GM10266 (cell line): ENCODE data around the gene AGFG2.

Source experiments
- DNase-seq: peaks from one replicate; pipeline ENCODE4 v3.0.0; 2012; ENCODE audit errors: extremely low spot score
- CTCF ChIP-seq: IDR thresholded peaks from 2 replicates; pipeline ENCODE4 v1.5.1; 2012; ENCODE audit warnings: mild to moderate bottlenecking, low read depth; ENCODE audit not compliant: control insufficient read depth, insufficient read depth; ENCODE audit errors: missing control alignments

Gene AGFG2

GRCh38 chr7:100573691-100574361, 34.8 kb downstream of the AGFG2 start, which contains the start of gene SAP25:
SAP25 (minus strand) TSS chr7:100573900; CDS start chr7:100573742, 158 bp downstream.
- no peak for TF ChIP-seq CTCF
- DNase-seq, result no peak

DNA sequence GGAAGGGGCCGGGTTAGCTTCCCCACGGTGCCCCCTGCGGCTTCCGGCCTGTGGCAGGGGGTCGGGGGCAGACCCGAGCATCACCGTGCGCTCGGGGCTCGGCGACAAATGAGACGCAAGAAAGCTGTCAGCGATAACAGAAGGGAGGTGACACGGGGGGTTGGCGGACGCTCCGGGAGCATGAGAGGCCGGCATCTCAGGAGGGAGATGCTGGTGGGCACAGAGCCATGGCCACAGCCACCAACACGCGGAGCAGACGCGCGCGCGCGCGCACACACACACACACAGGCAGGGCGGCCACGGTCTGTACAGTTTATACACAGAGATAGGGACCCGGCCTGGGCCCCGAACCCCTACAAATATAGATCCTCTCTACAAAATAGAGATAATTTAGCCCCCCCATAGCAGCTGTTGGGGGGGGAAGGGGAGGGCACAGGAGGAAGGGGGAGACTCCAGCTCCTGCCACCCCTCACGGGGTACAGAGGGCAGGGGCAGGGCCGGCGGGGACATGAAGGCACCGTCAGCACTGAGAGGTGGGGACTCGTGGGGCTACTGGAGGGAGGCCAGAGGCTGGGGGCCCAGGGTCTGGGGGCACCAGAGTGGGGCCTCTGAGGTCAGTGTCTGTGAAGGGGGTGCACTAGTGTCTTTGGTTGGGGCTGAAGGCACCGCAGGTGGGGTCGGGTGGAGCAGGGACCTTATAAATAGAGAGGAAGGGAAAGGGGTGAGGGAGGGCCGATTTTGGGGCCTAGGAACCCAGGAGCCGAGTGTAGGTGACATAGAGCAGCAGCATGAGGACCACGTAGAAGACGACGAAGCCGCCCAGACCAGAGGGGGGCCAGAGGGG, 35.6 kb downstream of the AGFG2 start:
- DNase-seq, result no peak
- no peak for TF ChIP-seq CTCF

GRCh38 chr7:100575206-100575631, 36.2 kb downstream of the AGFG2 start:
- TF ChIP-seq CTCF, result no peak
- no peak for DNase-seq

DNA sequence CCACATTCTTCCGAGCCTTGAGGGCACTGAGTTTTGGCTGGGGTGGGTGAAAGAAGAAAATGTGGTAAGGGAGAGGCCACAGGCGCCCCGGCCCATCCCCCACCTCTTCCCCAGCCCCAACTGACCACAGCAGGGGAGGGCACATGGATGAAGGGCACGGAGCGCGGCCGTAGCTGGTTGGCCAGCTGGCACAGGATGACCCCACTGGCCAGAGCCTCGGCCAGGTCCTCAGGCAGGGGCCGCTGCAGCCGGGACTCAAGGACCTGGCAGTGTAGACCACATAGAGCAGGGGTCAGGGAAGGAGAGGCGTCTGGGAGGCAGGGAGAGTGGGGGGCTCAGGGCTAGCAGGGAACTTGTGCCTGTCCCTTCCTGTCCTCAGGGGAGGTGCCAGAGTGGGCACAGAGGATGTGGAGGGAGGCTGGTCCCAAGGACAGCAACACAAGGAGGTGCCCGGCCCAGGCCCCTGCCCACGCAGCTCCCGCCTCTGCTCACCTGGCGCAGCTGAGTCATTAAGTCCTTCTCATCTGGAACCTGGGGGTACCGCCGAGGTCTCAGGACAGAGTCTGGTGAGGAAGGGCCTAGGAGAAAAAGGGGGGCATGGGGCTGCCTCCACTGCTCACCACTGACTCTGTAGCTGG, 36.9 kb downstream of the AGFG2 start:
- TF ChIP-seq CTCF, result no peak
- no peak for DNase-seq

GRCh38 chr7:100576384-100576993, 37.5 kb downstream of the AGFG2 start:
- DNase-seq, result no peak

DNA sequence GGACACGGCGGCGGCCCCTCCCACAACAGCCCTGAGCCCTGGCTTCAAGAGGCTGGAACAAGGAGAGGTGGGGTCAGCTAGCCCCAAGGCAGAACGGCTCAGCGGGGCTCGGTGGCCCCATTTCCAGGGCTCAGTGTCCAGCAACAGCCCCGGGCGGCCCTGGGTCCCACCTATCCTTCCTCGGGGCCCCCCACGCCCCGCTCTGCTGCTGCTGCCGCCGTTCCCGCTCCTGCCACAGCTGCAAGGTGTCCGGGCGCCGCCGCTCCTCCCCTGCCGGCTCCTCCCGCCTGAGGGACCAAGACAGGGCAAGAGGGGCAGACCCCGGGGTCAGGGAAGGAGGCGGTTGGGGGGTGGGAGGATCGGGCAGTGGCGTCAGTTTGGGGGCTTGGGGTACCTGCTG, 38.1 kb downstream of the AGFG2 start:
- no peak for TF ChIP-seq CTCF
- no peak for DNase-seq

More at GRCh38 chr7:100576384-100576993, 37.5 kb downstream of the AGFG2 start:
- no peak for TF ChIP-seq CTCF
